A549 (cell line): ENCODE measurements around the gene PHOSPHO2. TPM values are rescaled to one million over a fixed set of nuclear protein-coding genes. Genes with fewer than 3 reads are reported as not detected.

Experiments
- ATAC-seq, 2 experiments: fragments of 200-7000 bp in 1 of 2; fragments of >200 bp in 1 of 2; cut with Nextera tagmentation in 1 of 2; cut with Tn5 transposase in 1 of 2; 3 replicates each; pipeline versions ENCODE4 v1.8.0 to v1.9.1; 2018 to 2020; ENCODE audit warnings: mild to moderate bottlenecking in 1 of 2, moderate library complexity in 1 of 2
- CTCF ChIA-PET: fragments of 300-600 bp; sonication (Branson Sonifier 250); formaldehyde crosslinking; extraction: SDS; loops from one replicate; lab custom pipeline; 2021; ENCODE audit warnings: antibody characterized with exemption, inconsistent platforms; lab: Yijun Ruan, JAX
- POLR2A ChIA-PET: fragments of 350-600 bp; formaldehyde crosslinking; extraction: SDS; loops from one replicate; lab custom pipeline; 2021; ENCODE audit warnings: antibody characterized with exemption, inconsistent platforms; lab: Yijun Ruan, JAX
- DNase-seq, 2 experiments: peaks; one replicate each; pipeline versions ENCODE4 v3.0.0 to v3.0.0-alpha.2; 2011 to 2016; ENCODE audit warnings: low read depth in 1 of 2, low spot score in 1 of 2
- FAIRE-seq: peaks from 2 replicates; lab custom pipeline; 2011; peaks lifted over from hg19 to GRCh38; lab: Jason Lieb, UNC
- H3K27ac ChIP-seq, 2 experiments: fragments of >200 bp; sonication (Bioruptor Twin); formaldehyde crosslinking; 3 replicates each; pipeline ENCODE4 v1.5.1; 2016 to 2017
- H3K4me1 ChIP-seq: fragments of >200 bp; sonication (Bioruptor Twin); formaldehyde crosslinking; 3 replicates; pipeline ENCODE4 v1.6.1; 2016
- H3K4me2 ChIP-seq: fragments of >200 bp; sonication (Bioruptor Twin); formaldehyde crosslinking; 3 replicates; pipeline ENCODE4 v1.6.1; 2016
- H3K4me3 ChIP-seq: fragments of >200 bp; sonication (Bioruptor Twin); formaldehyde crosslinking; 3 replicates; pipeline ENCODE4 v1.5.1; 2016
- H3K9me3 ChIP-seq: fragments of >200 bp; sonication (Bioruptor Twin); formaldehyde crosslinking; 3 replicates; pipeline ENCODE4 v1.6.1; 2016
- BHLHE40 ChIP-seq: IDR thresholded peaks from 2 replicates; pipeline ENCODE4 v1.6.1; 2012; ENCODE audit warnings: low read depth, low read length, inconsistent platforms
- CBX2 ChIP-seq: fragments of 200-600 bp; sonication (generic); IDR thresholded peaks from 2 replicates; pipeline ENCODE4 v1.6.1; 2016; ENCODE audit warnings: low read depth, mild to moderate bottlenecking, borderline replicate concordance
- CEBPB ChIP-seq, 2 experiments: fragments of >200 bp in 1 of 2; sonication (Bioruptor Twin) in 1 of 2; formaldehyde crosslinking in 1 of 2; IDR thresholded peaks; 2 replicates each; pipeline ENCODE4 v1.6.1; 2012 to 2016
- CHD4 ChIP-seq: fragments of 200-600 bp; sonication (generic); IDR thresholded peaks from 2 replicates; pipeline ENCODE4 v1.6.1; 2016; ENCODE audit warnings: antibody characterized with exemption, mild to moderate bottlenecking, borderline replicate concordance
- EHF ChIP-seq: fragments of 250-450 bp; sonication (Bioruptor Pico); IDR thresholded peaks from 2 replicates; pipeline ENCODE4 v1.5.0; 2020; ENCODE audit warnings: mild to moderate bottlenecking
- EP300 ChIP-seq, 2 experiments: fragments of >200 bp; sonication (Bioruptor Twin); formaldehyde crosslinking; IDR thresholded peaks; 2 replicates in 1 of 2; 3 replicates in 1 of 2; pipeline ENCODE4 v1.6.1; 2016 to 2017
- ESRRA ChIP-seq: fragments of 150-350 bp; IDR thresholded peaks from 2 replicates; pipeline ENCODE4 v1.6.1; 2014; ENCODE audit warnings: mild to moderate bottlenecking, low read length, borderline replicate concordance
- FOSL2 ChIP-seq, 2 experiments: fragments of 450-650 bp in 1 of 2; fragments of >200 bp in 1 of 2; sonication (Bioruptor Twin) in 1 of 2; formaldehyde crosslinking; IDR thresholded peaks; 2 replicates each; pipeline versions ENCODE4 v1.5.0 to v1.6.1; 2016 to 2020; ENCODE audit warnings: mild to moderate bottlenecking in 1 of 2, moderate library complexity in 1 of 2
- FOXS1 ChIP-seq: fragments of 250-450 bp; sonication (Bioruptor Pico); IDR thresholded peaks from 2 replicates; pipeline ENCODE4 v1.5.0; 2020; ENCODE audit warnings: mild to moderate bottlenecking, moderate library complexity
- GATA3 ChIP-seq: IDR thresholded peaks from 2 replicates; pipeline ENCODE4 v1.6.1; 2012; ENCODE audit warnings: borderline replicate concordance
- HDAC2 ChIP-seq: fragments of 200-600 bp; sonication (generic); IDR thresholded peaks from 2 replicates; pipeline ENCODE4 v1.6.1; 2016
- HOXB13 ChIP-seq: fragments of 250-450 bp; sonication (Bioruptor Pico); IDR thresholded peaks from 2 replicates; pipeline ENCODE4 v1.5.0; 2020; ENCODE audit warnings: low read depth, mild to moderate bottlenecking, moderate library complexity
- KDM1A ChIP-seq: fragments of 200-600 bp; sonication (generic); IDR thresholded peaks from 2 replicates; pipeline ENCODE4 v1.6.1; 2016; ENCODE audit warnings: low read depth, mild to moderate bottlenecking
- KDM5A ChIP-seq: fragments of 200-600 bp; sonication (generic); IDR thresholded peaks from 2 replicates; pipeline ENCODE4 v1.6.1; 2016; ENCODE audit warnings: antibody characterized with exemption, mild to moderate bottlenecking
- MAZ ChIP-seq: fragments of 150-350 bp; IDR thresholded peaks from 2 replicates; pipeline ENCODE4 v1.6.1; 2014; ENCODE audit warnings: antibody characterized with exemption, low read depth, low read length, borderline replicate concordance
- NPAS2 ChIP-seq: fragments of 250-450 bp; sonication (Bioruptor Pico); IDR thresholded peaks from 2 replicates; pipeline ENCODE4 v1.8.0; 2022; ENCODE audit warnings: mild to moderate bottlenecking, moderate library complexity, borderline replicate concordance
- RAD21 ChIP-seq, 2 experiments: fragments of >200 bp in 1 of 2; sonication (Bioruptor Twin) in 1 of 2; formaldehyde crosslinking in 1 of 2; IDR thresholded peaks in 1 of 2; conservative IDR thresholded peaks in 1 of 2; 2 replicates in 1 of 2; 3 replicates in 1 of 2; pipeline ENCODE4 v1.6.1; 2012 to 2018; ENCODE audit warnings: inconsistent platforms in 1 of 2
- RARB ChIP-seq: fragments of 250-450 bp; sonication (Bioruptor Pico); IDR thresholded peaks from 2 replicates; pipeline ENCODE4 v1.8.0; 2021; ENCODE audit warnings: mild to moderate bottlenecking, moderate library complexity
- RCOR1 ChIP-seq: fragments of 150-350 bp; IDR thresholded peaks from 2 replicates; pipeline ENCODE4 v1.6.1; 2014; ENCODE audit warnings: antibody characterized with exemption, low read length, low read depth
- RFX5 ChIP-seq: fragments of 450-650 bp; IDR thresholded peaks from 2 replicates; pipeline ENCODE4 v1.7.1; 2014; ENCODE audit warnings: antibody characterized with exemption, mild to moderate bottlenecking, moderate library complexity
- RNF2 ChIP-seq: fragments of 200-600 bp; sonication (generic); IDR thresholded peaks from 2 replicates; pipeline ENCODE4 v1.6.1; 2016; ENCODE audit warnings: low read depth, mild to moderate bottlenecking, antibody characterized with exemption, moderate library complexity, borderline replicate concordance
- TFCP2L1 ChIP-seq: fragments of 250-450 bp; sonication (Bioruptor Pico); IDR thresholded peaks from 2 replicates; pipeline ENCODE4 v1.5.0; 2021; ENCODE audit warnings: mild to moderate bottlenecking
- ZSCAN20 ChIP-seq: fragments of 250-450 bp; sonication (Bioruptor Pico); IDR thresholded peaks from 2 replicates; pipeline ENCODE4 v1.8.0; 2022; ENCODE audit warnings: mild to moderate bottlenecking, moderate library complexity
- WGBS: methylation state at CpG from one replicate; pipeline ENCODE4 v1.1.6; 2017; ENCODE audit errors: missing lambda C conversion rate; 5-methylcytosine and 5-hydroxymethylcytosine counted together
- polyA plus RNA-seq, 4 experiments: library from polyadenylated mRNA; depleted of rRNA in 3 of 4; stranded (reverse); fragments of >200 nt; fragmentation: RNase III in 1 of 4; extraction: RNeasy Plus Mini Kit Qiagen cat#74134 plus additional on column Dnase treatment in 1 of 4; gene quantifications; 2 replicates in 3 of 4; 3 replicates in 1 of 4; pipeline ENCODE4 v1.2.3, GENCODE V29; 2011 to 2017
- TF ChIP-seq, protein P1 (sequence below): IDR thresholded peaks from 2 replicates; pipeline ENCODE4 v1.6.1; 2012
- TF ChIP-seq, protein P2 (sequence below): fragments of 200-600 bp; sonication (generic); IDR thresholded peaks from 2 replicates; pipeline ENCODE4 v1.6.1; 2016; ENCODE audit warnings: antibody characterized with exemption, mild to moderate bottlenecking, moderate library complexity
- TF ChIP-seq, protein P3 (sequence below): IDR thresholded peaks from 2 replicates; pipeline ENCODE4 v1.6.1; 2012
- TF ChIP-seq, protein P4 (sequence below): fragments of 250-450 bp; sonication (Bioruptor Pico); IDR thresholded peaks from 2 replicates; pipeline ENCODE4 v1.5.0; 2020; ENCODE audit warnings: low read depth, mild to moderate bottlenecking, moderate library complexity
- TF ChIP-seq, protein P5 (sequence below): fragments of 250-450 bp; sonication (Bioruptor Pico); IDR thresholded peaks from 2 replicates; pipeline ENCODE4 v1.5.0; 2021; ENCODE audit warnings: mild to moderate bottlenecking, moderate library complexity, borderline replicate concordance
- TF ChIP-seq, protein P6 (sequence below): fragments of >200 bp; sonication (Bioruptor Twin); formaldehyde crosslinking; IDR thresholded peaks from 3 replicates; pipeline ENCODE4 v1.6.1; 2016

The PHOSPHO2 gene
- polyA plus RNA-seq, 2 of the 4 experiments (the other 2 are of a cell fraction), result 3.9 to 5.1 TPM

DNA sequence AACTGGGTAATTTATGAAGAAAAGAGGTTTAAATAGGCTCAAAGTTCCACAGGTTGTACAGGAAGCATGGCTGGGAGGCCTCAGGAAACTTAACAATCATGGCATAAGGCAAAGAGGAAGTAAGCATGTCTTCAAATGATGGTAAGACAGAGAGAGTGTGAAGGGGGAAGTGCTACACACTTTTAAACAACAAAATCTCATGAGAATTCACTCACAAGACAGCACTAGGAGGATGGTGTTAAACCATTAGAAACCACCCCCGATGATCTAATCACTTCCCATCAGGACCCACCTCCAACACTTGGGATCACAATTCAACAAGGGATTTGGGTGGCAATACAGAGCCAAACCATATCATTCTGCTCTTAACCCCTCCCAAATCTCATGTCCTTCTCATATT, 34.9 kb upstream of the PHOSPHO2 start:
- FAIRE-seq, result no peak

DNA sequence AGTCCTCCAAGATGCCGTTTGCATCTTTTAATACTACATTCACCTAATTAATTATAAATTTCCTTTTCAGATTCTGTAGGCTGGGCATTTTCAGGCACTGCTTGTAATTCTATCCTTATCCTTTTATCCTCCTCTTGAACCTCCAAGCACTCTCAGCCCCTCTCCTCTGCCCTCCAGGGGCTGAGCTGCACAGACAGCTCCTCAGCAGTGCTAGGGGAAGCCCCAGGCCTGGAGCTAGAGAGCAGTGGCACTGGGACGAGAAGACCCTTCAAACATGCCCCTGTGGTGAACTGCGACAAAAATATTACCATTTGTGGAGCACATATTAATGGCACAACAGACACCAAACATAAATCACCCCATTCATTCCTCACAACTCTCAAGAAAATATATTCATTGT, 33.0 kb upstream of the PHOSPHO2 start:
- 18% methylated on average over 3 of the region's 3 CpGs for WGBS
- FAIRE-seq (no peak), DNase-seq (no peak), ATAC-seq (no peak)
- Histone ChIP-seq H3K4me2 (no peak overlapping the region), H3K27ac (no peak overlapping the region), H3K4me3 (no peak overlapping the region), H3K4me1 (no peaks in the 10 kb centered on the region), H3K9me3 (no peaks in the 10 kb centered on the region)
- TF ChIP-seq CEBPB (IDR thresholded peaks at IDR 0.05) (no peak), RCOR1 (no peak), RFX5 (no peak), RNF2 (no peak), KDM5A (no peak), EP300 (IDR thresholded peaks at IDR 0.05) (no peak), HDAC2 (no peak), HOXB13 (CRISPR knock-in tag) (no peak), KDM1A (no peak), MAZ (no peak), CBX2 (no peak), FOXS1 (CRISPR knock-in tag) (no peak), ZSCAN20 (CRISPR knock-in tag) (no peak), GATA3 (no peak), RARB (CRISPR knock-in tag) (no peak), RAD21 (conservative IDR thresholded peaks at IDR 0.05 in 1 of 2, IDR thresholded peaks at IDR 0.05 in 1 of 2) (no peak)
- TF ChIP-seq, protein P1, sequence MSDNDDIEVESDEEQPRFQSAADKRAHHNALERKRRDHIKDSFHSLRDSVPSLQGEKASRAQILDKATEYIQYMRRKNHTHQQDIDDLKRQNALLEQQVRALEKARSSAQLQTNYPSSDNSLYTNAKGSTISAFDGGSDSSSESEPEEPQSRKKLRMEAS, result no peak
- TF ChIP-seq, protein P2, sequence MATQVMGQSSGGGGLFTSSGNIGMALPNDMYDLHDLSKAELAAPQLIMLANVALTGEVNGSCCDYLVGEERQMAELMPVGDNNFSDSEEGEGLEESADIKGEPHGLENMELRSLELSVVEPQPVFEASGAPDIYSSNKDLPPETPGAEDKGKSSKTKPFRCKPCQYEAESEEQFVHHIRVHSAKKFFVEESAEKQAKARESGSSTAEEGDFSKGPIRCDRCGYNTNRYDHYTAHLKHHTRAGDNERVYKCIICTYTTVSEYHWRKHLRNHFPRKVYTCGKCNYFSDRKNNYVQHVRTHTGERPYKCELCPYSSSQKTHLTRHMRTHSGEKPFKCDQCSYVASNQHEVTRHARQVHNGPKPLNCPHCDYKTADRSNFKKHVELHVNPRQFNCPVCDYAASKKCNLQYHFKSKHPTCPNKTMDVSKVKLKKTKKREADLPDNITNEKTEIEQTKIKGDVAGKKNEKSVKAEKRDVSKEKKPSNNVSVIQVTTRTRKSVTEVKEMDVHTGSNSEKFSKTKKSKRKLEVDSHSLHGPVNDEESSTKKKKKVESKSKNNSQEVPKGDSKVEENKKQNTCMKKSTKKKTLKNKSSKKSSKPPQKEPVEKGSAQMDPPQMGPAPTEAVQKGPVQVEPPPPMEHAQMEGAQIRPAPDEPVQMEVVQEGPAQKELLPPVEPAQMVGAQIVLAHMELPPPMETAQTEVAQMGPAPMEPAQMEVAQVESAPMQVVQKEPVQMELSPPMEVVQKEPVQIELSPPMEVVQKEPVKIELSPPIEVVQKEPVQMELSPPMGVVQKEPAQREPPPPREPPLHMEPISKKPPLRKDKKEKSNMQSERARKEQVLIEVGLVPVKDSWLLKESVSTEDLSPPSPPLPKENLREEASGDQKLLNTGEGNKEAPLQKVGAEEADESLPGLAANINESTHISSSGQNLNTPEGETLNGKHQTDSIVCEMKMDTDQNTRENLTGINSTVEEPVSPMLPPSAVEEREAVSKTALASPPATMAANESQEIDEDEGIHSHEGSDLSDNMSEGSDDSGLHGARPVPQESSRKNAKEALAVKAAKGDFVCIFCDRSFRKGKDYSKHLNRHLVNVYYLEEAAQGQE, result no peak
- TF ChIP-seq, protein P3, sequence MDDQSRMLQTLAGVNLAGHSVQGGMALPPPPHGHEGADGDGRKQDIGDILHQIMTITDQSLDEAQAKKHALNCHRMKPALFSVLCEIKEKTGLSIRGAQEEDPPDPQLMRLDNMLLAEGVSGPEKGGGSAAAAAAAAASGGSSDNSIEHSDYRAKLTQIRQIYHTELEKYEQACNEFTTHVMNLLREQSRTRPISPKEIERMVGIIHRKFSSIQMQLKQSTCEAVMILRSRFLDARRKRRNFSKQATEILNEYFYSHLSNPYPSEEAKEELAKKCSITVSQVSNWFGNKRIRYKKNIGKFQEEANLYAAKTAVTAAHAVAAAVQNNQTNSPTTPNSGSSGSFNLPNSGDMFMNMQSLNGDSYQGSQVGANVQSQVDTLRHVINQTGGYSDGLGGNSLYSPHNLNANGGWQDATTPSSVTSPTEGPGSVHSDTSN, result no peak
- POLR2A ChIA-PET, result no interaction called here
- CTCF ChIA-PET, result interaction anchor here (1.2 kb wide), 1 partner anchor 13 kb away, joined by 3 read pairs; no protein-coding TSS in a partner anchor

More for the DNA sequence above, 34.9 kb upstream of the PHOSPHO2 start:
- H3K4me2 ChIP-seq, result no peak overlapping the region
- ATAC-seq (no peak), DNase-seq (no peak)
- H3K4me1 ChIP-seq, result no peaks in the 10 kb centered on the region
- POLR2A ChIA-PET, result no interaction called here
- H3K4me3 ChIP-seq, result no peak overlapping the region
- H3K27ac ChIP-seq, result no peak overlapping the region
- WGBS, result 0% methylated on average over 1 of the region's 1 CpG
- TF ChIP-seq NPAS2 (CRISPR knock-in tag), result no peak
- TF ChIP-seq, protein P4, sequence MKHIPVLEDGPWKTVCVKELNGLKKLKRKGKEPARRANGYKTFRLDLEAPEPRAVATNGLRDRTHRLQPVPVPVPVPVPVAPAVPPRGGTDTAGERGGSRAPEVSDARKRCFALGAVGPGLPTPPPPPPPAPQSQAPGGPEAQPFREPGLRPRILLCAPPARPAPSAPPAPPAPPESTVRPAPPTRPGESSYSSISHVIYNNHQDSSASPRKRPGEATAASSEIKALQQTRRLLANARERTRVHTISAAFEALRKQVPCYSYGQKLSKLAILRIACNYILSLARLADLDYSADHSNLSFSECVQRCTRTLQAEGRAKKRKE, result no peak
- TF ChIP-seq FOSL2 (IDR thresholded peaks at IDR 0.05), result no peak
- TF ChIP-seq FOSL2 (CRISPR knock-in tag; IDR thresholded peaks at IDR 0.05), result no peak
- no peak for TF ChIP-seq TFCP2L1 (CRISPR knock-in tag)
- TF ChIP-seq, protein P5, sequence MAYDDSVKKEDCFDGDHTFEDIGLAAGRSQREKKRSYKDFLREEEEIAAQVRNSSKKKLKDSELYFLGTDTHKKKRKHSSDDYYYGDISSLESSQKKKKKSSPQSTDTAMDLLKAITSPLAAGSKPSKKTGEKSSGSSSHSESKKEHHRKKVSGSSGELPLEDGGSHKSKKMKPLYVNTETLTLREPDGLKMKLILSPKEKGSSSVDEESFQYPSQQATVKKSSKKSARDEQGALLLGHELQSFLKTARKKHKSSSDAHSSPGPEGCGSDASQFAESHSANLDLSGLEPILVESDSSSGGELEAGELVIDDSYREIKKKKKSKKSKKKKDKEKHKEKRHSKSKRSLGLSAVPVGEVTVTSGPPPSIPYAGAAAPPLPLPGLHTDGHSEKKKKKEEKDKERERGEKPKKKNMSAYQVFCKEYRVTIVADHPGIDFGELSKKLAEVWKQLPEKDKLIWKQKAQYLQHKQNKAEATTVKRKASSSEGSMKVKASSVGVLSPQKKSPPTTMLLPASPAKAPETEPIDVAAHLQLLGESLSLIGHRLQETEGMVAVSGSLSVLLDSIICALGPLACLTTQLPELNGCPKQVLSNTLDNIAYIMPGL (CRISPR knock-in tag), result no peak
- no peak for TF ChIP-seq BHLHE40
- no peak for TF ChIP-seq HDAC2
- no peak for TF ChIP-seq EHF
- TF ChIP-seq ZSCAN20 (CRISPR knock-in tag), result no peak
- TF ChIP-seq CEBPB (IDR thresholded peaks at IDR 0.05), result no peak
- TF ChIP-seq, protein P6, sequence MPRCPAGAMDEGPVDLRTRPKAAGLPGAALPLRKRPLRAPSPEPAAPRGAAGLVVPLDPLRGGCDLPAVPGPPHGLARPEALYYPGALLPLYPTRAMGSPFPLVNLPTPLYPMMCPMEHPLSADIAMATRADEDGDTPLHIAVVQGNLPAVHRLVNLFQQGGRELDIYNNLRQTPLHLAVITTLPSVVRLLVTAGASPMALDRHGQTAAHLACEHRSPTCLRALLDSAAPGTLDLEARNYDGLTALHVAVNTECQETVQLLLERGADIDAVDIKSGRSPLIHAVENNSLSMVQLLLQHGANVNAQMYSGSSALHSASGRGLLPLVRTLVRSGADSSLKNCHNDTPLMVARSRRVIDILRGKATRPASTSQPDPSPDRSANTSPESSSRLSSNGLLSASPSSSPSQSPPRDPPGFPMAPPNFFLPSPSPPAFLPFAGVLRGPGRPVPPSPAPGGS, result no peak
- no peak for TF ChIP-seq ESRRA
- no peak for TF ChIP-seq CHD4
- CTCF ChIA-PET, result no interaction called here
- no peaks in the 10 kb centered on the region for H3K9me3 ChIP-seq
